GM12872 (cell line): Measurements from ENCODE around the gene SLC6A6.
A peak's percentile ranks its signal among the peaks of the same experiment; 100 is the strongest.

Experiments used
- TF ChIP-seq, protein P1 (sequence below): IDR thresholded peaks from 3 replicates; pipeline ENCODE4 v1.5.1; 2011; ENCODE audit warnings: low read depth, mild to moderate bottlenecking, low read length, moderate library complexity; ENCODE audit not compliant: insufficient read depth

Gene SLC6A6

DNA sequence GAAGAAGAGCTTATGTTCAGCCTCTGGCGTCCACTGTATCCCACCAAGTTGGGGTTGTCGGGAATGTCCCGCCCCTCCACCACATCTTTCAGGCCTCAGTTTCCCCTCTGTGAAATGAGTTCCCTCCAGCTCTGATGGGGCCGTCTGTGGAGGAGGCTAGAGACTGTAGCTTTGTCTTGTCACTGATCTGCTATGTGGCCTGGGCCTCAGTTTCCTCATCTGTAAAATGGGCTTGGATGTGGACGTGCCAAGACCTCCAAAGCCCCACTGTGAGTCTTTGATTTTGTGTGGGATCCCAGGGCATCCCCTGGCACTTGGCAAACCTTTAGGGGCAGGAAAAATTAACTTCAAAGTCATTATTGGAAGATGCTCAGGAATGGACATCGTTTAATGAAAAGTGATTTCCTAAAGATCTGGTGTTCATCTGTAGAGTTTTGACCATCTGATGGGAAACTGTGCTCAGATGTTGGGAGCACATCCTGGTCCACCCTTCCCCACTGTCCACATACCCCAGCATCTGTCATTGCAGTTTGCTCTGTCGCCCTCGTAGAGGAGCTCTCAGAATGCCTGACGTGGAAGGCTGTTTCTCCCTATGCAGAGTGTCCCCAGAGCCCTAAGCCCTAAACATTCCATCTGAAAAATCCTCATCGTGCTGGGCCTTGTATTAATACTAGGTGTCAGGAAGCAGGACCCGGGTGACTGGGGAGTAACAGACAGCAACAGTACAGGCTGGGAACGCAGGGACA is 28.5 kb downstream of the SLC6A6 start:
- TF ChIP-seq, protein P1, sequence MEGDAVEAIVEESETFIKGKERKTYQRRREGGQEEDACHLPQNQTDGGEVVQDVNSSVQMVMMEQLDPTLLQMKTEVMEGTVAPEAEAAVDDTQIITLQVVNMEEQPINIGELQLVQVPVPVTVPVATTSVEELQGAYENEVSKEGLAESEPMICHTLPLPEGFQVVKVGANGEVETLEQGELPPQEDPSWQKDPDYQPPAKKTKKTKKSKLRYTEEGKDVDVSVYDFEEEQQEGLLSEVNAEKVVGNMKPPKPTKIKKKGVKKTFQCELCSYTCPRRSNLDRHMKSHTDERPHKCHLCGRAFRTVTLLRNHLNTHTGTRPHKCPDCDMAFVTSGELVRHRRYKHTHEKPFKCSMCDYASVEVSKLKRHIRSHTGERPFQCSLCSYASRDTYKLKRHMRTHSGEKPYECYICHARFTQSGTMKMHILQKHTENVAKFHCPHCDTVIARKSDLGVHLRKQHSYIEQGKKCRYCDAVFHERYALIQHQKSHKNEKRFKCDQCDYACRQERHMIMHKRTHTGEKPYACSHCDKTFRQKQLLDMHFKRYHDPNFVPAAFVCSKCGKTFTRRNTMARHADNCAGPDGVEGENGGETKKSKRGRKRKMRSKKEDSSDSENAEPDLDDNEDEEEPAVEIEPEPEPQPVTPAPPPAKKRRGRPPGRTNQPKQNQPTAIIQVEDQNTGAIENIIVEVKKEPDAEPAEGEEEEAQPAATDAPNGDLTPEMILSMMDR = no peak

DNA sequence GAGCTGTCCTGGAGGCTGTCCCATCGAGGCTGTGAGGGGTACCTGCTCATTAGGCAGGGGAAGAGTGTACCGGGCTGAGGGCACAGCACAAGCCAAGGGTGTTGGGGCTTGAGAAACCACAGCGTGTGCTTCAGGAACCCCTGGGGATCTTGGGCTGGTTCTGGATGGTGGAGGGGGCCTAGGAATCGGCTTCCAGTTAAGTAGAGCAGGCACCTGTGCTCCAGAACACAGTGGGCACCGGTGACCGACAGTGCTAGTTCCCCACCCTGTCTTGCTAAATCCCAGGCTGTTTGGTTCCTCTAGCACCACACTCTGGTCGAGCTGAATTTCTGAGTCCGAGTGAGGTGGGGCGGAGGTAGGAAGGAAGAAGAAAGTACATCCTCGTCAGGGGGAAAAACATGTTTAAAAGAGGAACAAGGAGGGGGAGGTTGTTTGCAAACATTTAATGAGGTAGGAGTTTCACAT is 29.1 kb downstream of the SLC6A6 start:
- TF ChIP-seq, protein P1 = peak; percentile 27; the same call in 1 of the 3 replicates

DNA sequence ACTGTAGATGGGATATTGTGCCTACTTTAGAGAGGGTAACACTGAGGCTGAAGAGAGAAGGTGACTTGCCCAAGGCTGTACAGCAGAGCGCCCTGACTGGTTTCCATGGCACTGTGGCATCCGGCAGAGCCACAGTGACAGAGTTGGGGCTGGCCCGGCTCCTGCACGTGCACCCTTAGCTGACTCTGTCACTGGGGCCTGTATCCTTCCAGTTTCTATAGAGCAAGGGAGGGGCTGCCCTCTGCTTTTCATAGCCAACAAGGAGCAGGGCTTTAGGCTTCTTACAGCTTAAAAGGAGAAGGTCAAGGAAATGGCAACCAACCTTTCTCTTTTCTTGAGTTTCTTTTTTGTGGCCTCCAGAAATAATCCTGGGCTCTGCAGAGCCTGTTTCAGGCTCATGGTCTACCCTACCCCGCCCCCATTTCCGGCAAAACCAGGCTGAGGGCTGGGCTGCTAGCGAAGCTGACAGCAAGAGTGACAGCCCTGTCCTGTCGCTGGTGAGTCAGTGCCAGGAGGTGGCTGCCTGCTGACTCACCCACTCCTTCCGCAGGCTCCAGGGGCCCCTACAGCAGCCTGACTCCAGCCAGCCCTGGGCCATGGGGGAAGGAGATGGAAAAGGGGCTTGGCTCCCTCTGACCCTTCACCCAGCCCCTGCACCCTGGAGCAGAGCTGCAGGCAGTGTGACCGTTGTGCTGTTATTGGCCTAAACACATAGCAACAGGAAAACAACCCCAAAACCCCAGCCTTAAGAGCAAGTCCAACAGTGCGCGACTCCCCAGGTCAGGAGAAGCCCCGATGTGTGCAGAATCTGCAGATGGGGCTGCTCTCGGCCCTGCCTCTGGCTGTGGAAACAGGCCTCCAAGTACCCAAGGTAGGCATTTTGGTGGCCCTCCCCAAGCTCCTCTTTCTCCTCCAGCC is 29.8 kb downstream of the SLC6A6 start:
- TF ChIP-seq, protein P1 = no peak

DNA sequence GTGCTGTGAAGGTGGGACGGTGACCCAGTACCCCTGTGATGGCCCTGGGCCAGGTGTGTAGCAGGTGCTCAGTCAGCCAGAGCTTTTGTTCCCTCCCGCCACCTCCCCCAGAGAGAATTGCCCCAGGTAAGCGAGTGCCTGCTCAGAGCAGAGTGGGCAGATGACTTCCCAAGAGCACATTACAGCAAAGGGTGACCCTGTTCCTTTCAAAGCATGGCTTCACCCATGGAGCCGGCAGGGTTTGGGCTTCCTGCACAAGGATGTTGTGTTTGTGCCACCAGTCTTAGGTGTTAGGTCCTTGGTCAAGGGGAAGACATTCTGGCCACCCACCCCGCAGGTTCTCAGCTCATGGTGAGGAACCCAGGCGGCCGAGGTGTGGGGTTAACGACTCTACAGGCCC is 30.7 kb downstream of the SLC6A6 start:
- TF ChIP-seq, protein P1 = no peak

DNA sequence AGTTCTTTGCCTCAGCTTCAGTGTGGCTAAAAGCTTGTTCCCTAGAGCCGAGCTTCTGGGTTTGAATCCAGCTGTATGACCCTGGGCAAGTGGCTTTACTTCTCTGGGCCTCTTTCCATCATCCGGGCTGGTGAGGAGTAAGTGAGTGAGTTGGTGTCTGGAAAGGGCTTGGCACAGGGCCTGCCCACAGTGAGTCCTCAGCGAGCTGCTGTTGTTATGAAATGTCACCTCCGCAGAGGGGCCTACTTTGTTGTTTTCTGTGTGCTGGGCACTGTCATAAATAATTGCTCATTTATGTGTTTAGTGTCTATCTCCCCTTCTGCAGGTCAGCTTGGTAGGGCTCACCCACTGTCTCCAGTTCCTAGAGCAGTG is 31.7 kb downstream of the SLC6A6 start:
- TF ChIP-seq, protein P1 = no peak

DNA sequence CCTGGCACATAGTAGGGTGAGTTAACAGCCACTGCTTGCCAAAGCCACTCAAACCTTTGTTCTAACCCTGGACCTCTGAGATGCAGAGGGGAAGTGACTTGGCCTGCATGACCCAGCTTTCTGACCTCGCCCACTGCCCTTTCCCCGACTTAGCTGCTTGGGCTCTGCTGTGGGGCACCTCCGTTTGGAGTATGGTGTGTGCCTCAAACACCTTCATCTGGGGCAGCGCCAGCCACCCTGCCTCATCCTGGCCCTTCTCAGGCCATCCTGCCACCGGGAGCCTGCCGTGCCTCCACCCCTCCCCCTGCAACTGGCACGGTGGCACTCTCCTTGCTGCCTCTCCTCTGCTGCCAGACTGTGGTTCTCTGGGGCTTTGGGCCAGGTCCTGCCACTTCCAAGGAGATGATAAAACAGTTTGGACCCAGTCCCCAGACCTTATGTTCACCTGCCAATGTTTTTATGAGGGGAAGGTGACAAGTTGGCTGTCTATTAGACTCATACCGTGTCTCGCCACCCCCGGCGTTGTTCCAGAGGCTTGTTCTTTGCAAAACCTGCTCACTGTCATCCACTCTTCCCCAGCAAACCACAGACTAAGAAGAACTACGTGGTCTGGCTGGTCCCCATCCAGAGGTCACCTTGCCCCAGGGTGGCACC is 32.2 kb downstream of the SLC6A6 start:
- TF ChIP-seq, protein P1 = no peak

DNA sequence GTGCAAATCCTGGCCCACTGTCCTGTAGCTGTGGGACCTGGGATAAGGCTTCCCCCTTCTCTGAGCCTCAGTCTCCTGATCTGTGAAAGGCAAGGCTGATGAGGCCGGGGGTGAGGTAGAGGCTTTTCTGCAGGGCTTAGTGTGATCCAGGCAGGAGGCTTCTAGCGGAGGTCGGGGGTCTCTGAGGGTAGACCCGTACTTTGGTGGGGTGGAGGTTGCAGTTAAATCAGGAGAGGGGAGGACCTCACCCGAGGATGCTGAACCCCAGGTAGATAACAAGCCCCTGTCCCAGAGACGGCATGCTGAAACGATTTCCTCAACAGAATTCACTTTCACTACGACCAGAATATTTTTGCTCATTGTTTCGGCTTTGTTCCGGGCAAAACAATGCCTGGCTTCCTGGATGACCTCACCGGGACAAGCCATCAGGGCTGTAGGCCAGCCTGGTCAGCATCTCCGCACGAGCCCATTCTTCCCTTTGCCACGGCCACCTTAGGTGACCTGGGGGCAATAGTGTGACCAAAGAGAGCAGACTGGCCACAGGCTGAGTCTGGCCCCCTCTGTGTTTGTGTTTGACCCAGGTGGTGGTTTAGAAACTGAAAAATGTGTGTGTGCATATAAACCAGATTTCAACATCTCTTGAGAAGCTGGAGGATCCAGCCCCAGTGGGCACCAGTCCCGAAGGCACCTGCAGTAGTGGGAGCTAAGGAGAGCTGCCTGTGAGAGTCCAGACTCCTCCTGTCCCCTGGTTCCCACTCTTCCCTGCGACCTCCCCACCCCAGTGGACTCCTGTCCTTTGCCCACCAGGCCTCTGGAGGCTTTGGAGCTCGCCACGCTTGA is 33.0 kb downstream of the SLC6A6 start:
- TF ChIP-seq, protein P1 = no peak
